Heart left ventricle (tissue), 13 donors: ENCODE data around the gene TRERF1.

ENCODE experiments used
- POLR2A ChIP-seq, 2 donors: fragments of 450-650 bp; IDR thresholded peaks; one replicate each; pipeline ENCODE4 v1.6.1; 2017; ENCODE audit warnings: antibody characterized with exemption in 2 of 2, mild to moderate bottlenecking in 2 of 2, moderate library complexity in 2 of 2
- TF ChIP-seq, protein P1 (sequence below), 12 donors: fragments of 200-600 bp; sonication (generic) in 4 of 12; IDR thresholded peaks; one replicate each; pipeline versions ENCODE4 v1.5.0 to v1.8.0; 2018 to 2022; ENCODE audit warnings: antibody characterized with exemption in 12 of 12, mild to moderate bottlenecking in 5 of 12
- donor health status: ischemic (EF 13 %, LVEDD 7.1; RV severe dilation, severe dysfunction).
- donor health status: DM: no; HTN: yes; CAD: no.
- donor health status: DM: no; HTN: no; CAD: no.
- donor health status: ischemic (EF 25% LVEDD 6.9; RV normal size, moderate dysfunction).
- donor health status: ischemic (EF 25% LVEDD 5.7; RV mildly dilated, moderate dysfunction).
- donor health status: ischemic (EF 35%, LVEDD 5.7; RV mildly dilated, moderate dysfunction).
- donor health status: nonischemic (EF 11% LVEDD 7.7; RV severe dilation, severe dysfunction).
- donor health status: DM: yes; HTN: yes; CAD: no.
- donor health status: PGD.
- donor health status: ischemic (EF 29% LVEDD 5.4; RV normal size, mild dysfunction).
- donor health status: nonischemic (EF 23%, LVEDD 6.1; RV moderate dilation, normal function).

GRCh38 chr6:42336431-42336830 is 115.3 kb downstream of the TRERF1 start:
- TF ChIP-seq, protein P1, sequence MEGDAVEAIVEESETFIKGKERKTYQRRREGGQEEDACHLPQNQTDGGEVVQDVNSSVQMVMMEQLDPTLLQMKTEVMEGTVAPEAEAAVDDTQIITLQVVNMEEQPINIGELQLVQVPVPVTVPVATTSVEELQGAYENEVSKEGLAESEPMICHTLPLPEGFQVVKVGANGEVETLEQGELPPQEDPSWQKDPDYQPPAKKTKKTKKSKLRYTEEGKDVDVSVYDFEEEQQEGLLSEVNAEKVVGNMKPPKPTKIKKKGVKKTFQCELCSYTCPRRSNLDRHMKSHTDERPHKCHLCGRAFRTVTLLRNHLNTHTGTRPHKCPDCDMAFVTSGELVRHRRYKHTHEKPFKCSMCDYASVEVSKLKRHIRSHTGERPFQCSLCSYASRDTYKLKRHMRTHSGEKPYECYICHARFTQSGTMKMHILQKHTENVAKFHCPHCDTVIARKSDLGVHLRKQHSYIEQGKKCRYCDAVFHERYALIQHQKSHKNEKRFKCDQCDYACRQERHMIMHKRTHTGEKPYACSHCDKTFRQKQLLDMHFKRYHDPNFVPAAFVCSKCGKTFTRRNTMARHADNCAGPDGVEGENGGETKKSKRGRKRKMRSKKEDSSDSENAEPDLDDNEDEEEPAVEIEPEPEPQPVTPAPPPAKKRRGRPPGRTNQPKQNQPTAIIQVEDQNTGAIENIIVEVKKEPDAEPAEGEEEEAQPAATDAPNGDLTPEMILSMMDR (IDR thresholded peaks at IDR 0.05) = no peak
- TF ChIP-seq POLR2A (IDR thresholded peaks at IDR 0.05) = no peak
